WTC11 (cell line): ENCODE data around the gene MYL5. TPM values are rescaled to one million over a fixed set of nuclear protein-coding genes. Genes with fewer than 3 reads are reported as not detected.

Experiments used
- ATAC-seq: fragments of 200-7000 bp; cut with Tn5 transposase; 2 replicates; pipeline ENCODE4 v1.10.0; 2021; ENCODE audit warnings: mild to moderate bottlenecking, moderate library complexity
- CTCF ChIA-PET: fragments of 300-600 bp; sonication (Branson Sonifier 250); formaldehyde crosslinking; loops from one replicate; lab custom pipeline; 2021; ENCODE audit warnings: antibody characterized with exemption; lab: Charles Lee
- POLR2A ChIA-PET: fragments of 350-600 bp; sonication (Branson Sonifier 250); formaldehyde crosslinking; loops from one replicate; lab custom pipeline; 2021; ENCODE audit warnings: antibody characterized with exemption; lab: Charles Lee
- DNase-seq: peaks from one replicate; pipeline ENCODE4 v3.0.0; 2021; ENCODE audit warnings: low spot score
- H3K27ac Mint-ChIP-seq: 2 replicates; pipeline ENCODE4 v1.8.0; 2021; ENCODE audit warnings: mixed read lengths
- H3K27me3 Mint-ChIP-seq: 2 replicates; pipeline ENCODE4 v1.8.0; 2021; ENCODE audit warnings: low read depth, mild to moderate bottlenecking, moderate library complexity, mixed read lengths
- H3K36me3 Mint-ChIP-seq: 2 replicates; pipeline ENCODE4 v1.8.0; 2021; ENCODE audit warnings: mixed read lengths
- H3K4me1 Mint-ChIP-seq: 2 replicates; pipeline ENCODE4 v1.8.0; 2022; ENCODE audit warnings: mixed read lengths
- H3K4me3 Mint-ChIP-seq: 2 replicates; pipeline ENCODE4 v1.8.0; 2021; ENCODE audit warnings: mild to moderate bottlenecking, moderate library complexity, mixed read lengths
- H3K9me3 Mint-ChIP-seq: 2 replicates; pipeline ENCODE4 v1.8.0; 2021; ENCODE audit warnings: mixed read lengths
- CREM ChIP-seq: sonication (generic); formaldehyde crosslinking; IDR thresholded peaks from 2 replicates; pipeline ENCODE4 v1.8.1; 2022; ENCODE audit warnings: mild to moderate bottlenecking, missing genetic modification reagents, moderate library complexity
- ETV6 ChIP-seq: sonication (generic); formaldehyde crosslinking; IDR thresholded peaks from 2 replicates; pipeline ENCODE4 v1.8.1; 2022; ENCODE audit warnings: mild to moderate bottlenecking, missing genetic modification reagents
- GRHL2 ChIP-seq: fragments of 250-450 bp; sonication (Bioruptor Pico); IDR thresholded peaks from 2 replicates; pipeline ENCODE4 v1.8.0; 2022; ENCODE audit warnings: mild to moderate bottlenecking, moderate library complexity; ENCODE audit not compliant: insufficient replicate concordance, severe bottlenecking
- GTF2I ChIP-seq: fragments of 250-450 bp; sonication (Bioruptor Pico); conservative IDR thresholded peaks from 2 replicates; pipeline ENCODE4 v1.4.0; 2021; ENCODE audit warnings: mild to moderate bottlenecking
- HMGA2 ChIP-seq: fragments of 250-450 bp; sonication (Bioruptor Pico); IDR thresholded peaks from 2 replicates; pipeline ENCODE4 v1.4.0; 2021; ENCODE audit warnings: mild to moderate bottlenecking, moderate library complexity
- PRDM15 ChIP-seq: sonication (generic); formaldehyde crosslinking; IDR thresholded peaks from 2 replicates; pipeline ENCODE4 v1.8.0; 2022; ENCODE audit warnings: missing genetic modification reagents
- SP1 ChIP-seq: sonication (generic); formaldehyde crosslinking; conservative IDR thresholded peaks from 2 replicates; pipeline ENCODE4 v1.8.1; 2022; ENCODE audit warnings: missing genetic modification reagents
- ZMAT4 ChIP-seq: fragments of 250-450 bp; sonication (Bioruptor Pico); IDR thresholded peaks from 2 replicates; pipeline ENCODE4 v1.9.0; 2021; ENCODE audit warnings: mild to moderate bottlenecking
- ZNF317 ChIP-seq: sonication (generic); formaldehyde crosslinking; IDR thresholded peaks from 2 replicates; pipeline ENCODE4 v1.8.1; 2023; ENCODE audit warnings: low read depth, mild to moderate bottlenecking, moderate library complexity, missing genetic modification reagents, borderline replicate concordance
- total RNA-seq: library from RNA; stranded (reverse); gene quantifications from 3 replicates; pipeline ENCODE4 v1.2.3, GENCODE V29; 2021
- TF ChIP-seq, protein P1 (sequence below): fragments of 250-450 bp; sonication (Bioruptor Pico); IDR thresholded peaks from 2 replicates; pipeline ENCODE4 v1.8.0; 2021; ENCODE audit warnings: mild to moderate bottlenecking
- TF ChIP-seq, protein P2 (sequence below): sonication (generic); formaldehyde crosslinking; IDR thresholded peaks from 2 replicates; pipeline ENCODE4 v1.8.1; 2023; ENCODE audit warnings: mild to moderate bottlenecking, missing genetic modification reagents
- TF ChIP-seq, protein P3 (sequence below): sonication (generic); formaldehyde crosslinking; IDR thresholded peaks from 2 replicates; pipeline ENCODE4 v1.8.1; 2023; ENCODE audit warnings: mild to moderate bottlenecking, missing genetic modification reagents, borderline replicate concordance

Gene MYL5
- total RNA-seq, 1 experiment from 2014 or later = 22.2 TPM

DNA sequence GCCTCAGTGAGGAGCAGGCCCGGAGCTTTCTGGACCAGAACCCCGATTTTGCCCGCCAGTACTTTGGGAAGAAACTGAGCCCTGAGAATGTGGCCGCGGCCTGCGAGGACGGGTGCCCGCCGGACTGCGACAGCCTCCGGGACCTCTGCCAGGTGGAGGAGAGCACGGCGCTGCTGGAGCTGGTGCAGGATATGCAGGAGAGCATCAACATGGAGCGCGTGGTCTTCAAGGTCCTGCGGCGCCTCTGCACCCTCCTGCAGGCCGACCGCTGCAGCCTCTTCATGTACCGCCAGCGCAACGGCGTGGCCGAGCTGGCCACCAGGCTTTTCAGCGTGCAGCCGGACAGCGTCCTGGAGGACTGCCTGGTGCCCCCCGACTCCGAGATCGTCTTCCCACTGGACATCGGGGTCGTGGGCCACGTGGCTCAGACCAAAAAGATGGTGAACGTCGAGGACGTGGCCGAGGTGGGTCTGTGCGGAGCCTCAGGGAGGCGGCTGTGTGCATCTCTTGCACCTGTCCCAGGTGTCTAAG, 48.6 kb upstream of the MYL5 start (continued):
- TF ChIP-seq PRDM15 (no peak), HMGA2 (CRISPR knock-in tag) (no peak), GRHL2 (CRISPR knock-in tag) (no peak), GTF2I (CRISPR knock-in tag) (no peak), CREM (no peak)
- TF ChIP-seq, protein P1, sequence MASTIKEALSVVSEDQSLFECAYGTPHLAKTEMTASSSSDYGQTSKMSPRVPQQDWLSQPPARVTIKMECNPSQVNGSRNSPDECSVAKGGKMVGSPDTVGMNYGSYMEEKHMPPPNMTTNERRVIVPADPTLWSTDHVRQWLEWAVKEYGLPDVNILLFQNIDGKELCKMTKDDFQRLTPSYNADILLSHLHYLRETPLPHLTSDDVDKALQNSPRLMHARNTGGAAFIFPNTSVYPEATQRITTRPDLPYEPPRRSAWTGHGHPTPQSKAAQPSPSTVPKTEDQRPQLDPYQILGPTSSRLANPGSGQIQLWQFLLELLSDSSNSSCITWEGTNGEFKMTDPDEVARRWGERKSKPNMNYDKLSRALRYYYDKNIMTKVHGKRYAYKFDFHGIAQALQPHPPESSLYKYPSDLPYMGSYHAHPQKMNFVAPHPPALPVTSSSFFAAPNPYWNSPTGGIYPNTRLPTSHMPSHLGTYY (CRISPR knock-in tag) = no peak

DNA sequence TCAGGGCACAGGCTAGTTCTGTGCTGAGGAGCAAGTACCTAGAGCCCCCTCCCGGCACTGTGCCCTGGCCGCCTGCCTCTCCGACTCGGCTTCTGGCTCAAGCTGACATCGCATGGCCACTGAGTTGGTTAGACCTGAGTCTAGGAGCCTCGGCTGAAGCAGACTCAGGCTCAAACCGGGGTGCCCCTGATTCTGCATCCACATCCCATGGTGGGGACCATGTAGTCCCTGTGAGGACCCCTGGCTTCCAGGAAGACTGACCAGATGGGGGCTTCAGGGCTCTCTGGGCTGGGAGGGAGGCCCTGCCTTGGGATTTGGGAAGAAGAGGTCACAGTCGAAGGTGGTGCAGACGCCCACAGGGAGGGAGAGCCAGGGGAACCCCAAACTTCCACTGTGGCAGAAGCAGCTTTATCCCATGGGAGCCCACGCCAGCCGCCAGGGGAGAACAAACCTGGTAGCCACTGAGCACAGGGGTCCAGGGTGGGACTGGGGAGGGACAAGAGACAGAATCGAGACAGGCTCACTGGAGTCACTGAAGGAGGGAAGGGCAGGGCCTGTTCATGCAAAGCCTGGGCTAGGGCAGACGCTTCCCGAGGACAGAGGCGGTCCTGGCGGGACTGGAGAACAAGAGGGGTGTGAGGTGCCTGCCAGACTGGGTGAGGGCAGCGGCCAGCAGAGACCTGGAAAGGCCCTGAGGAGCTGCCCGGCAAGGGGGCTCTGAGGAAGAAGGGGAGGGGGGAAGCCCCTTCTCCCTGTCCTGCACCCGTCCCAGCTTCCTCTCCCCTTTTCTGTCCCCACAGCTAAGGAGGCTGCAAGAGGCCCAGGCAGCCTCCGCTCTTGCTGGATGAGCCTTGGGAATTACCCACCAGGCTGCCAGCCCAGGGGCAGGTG, 47.9 kb upstream of the MYL5 start:
- H3K4me1 Mint-ChIP-seq = peaks cover 10% of the 10 kb centered on the region
- H3K27ac Mint-ChIP-seq = no peak overlapping the region
- ChIA-PET CTCF (interaction anchor here (0.5 to 1.4 kb wide), 4 partner anchors 10 to 57 kb away, joined by 3 to 5 read pairs (median 4); no protein-coding TSS in a partner anchor), POLR2A (no interaction called here)
- TF ChIP-seq ZNF317 = no peak
- TF ChIP-seq ZMAT4 (CRISPR knock-in tag) = no peak
- no peak for TF ChIP-seq HMGA2 (CRISPR knock-in tag)
- TF ChIP-seq SP1 = no peak
- TF ChIP-seq, protein P2, sequence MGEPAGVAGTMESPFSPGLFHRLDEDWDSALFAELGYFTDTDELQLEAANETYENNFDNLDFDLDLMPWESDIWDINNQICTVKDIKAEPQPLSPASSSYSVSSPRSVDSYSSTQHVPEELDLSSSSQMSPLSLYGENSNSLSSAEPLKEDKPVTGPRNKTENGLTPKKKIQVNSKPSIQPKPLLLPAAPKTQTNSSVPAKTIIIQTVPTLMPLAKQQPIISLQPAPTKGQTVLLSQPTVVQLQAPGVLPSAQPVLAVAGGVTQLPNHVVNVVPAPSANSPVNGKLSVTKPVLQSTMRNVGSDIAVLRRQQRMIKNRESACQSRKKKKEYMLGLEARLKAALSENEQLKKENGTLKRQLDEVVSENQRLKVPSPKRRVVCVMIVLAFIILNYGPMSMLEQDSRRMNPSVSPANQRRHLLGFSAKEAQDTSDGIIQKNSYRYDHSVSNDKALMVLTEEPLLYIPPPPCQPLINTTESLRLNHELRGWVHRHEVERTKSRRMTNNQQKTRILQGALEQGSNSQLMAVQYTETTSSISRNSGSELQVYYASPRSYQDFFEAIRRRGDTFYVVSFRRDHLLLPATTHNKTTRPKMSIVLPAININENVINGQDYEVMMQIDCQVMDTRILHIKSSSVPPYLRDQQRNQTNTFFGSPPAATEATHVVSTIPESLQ (CRISPR knock-in tag) = no peak
- TF ChIP-seq, protein P3, sequence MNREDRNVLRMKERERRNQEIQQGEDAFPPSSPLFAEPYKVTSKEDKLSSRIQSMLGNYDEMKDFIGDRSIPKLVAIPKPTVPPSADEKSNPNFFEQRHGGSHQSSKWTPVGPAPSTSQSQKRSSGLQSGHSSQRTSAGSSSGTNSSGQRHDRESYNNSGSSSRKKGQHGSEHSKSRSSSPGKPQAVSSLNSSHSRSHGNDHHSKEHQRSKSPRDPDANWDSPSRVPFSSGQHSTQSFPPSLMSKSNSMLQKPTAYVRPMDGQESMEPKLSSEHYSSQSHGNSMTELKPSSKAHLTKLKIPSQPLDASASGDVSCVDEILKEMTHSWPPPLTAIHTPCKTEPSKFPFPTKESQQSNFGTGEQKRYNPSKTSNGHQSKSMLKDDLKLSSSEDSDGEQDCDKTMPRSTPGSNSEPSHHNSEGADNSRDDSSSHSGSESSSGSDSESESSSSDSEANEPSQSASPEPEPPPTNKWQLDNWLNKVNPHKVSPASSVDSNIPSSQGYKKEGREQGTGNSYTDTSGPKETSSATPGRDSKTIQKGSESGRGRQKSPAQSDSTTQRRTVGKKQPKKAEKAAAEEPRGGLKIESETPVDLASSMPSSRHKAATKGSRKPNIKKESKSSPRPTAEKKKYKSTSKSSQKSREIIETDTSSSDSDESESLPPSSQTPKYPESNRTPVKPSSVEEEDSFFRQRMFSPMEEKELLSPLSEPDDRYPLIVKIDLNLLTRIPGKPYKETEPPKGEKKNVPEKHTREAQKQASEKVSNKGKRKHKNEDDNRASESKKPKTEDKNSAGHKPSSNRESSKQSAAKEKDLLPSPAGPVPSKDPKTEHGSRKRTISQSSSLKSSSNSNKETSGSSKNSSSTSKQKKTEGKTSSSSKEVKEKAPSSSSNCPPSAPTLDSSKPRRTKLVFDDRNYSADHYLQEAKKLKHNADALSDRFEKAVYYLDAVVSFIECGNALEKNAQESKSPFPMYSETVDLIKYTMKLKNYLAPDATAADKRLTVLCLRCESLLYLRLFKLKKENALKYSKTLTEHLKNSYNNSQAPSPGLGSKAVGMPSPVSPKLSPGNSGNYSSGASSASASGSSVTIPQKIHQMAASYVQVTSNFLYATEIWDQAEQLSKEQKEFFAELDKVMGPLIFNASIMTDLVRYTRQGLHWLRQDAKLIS (CRISPR knock-in tag) = no peak
- no peak for TF ChIP-seq ETV6
- no peak overlapping the region for H3K4me3 Mint-ChIP-seq
- H3K9me3 Mint-ChIP-seq = peaks cover 7% of the 10 kb centered on the region
- H3K27me3 Mint-ChIP-seq = peaks cover 6% of the 10 kb centered on the region
- ATAC-seq = no peak
- H3K36me3 Mint-ChIP-seq = peaks cover 2% of the 10 kb centered on the region; the same call in 1 of the 2 replicates
- DNase-seq = peak; percentile 13
